ENCODE measurements around the gene GDPD5.

The GDPD5 gene

GRCh38 chr11:75493626-75494025 is 32.1 kb downstream of the GDPD5 start:
- TF ChIP-seq CTCF (conservative IDR thresholded peaks at IDR 0.05) (no peak), ZFX (IDR thresholded peaks at IDR 0.05) (no peak)
- no peak overlapping the region for H3K27ac ChIP-seq

GRCh38 chr11:75492181-75492820 is 33.4 kb downstream of the GDPD5 start:
- no peak overlapping the region for H3K27ac ChIP-seq
- TF ChIP-seq ZFX (IDR thresholded peaks at IDR 0.05), result no peak
- TF ChIP-seq CTCF (conservative IDR thresholded peaks at IDR 0.05), result no peak

DNA sequence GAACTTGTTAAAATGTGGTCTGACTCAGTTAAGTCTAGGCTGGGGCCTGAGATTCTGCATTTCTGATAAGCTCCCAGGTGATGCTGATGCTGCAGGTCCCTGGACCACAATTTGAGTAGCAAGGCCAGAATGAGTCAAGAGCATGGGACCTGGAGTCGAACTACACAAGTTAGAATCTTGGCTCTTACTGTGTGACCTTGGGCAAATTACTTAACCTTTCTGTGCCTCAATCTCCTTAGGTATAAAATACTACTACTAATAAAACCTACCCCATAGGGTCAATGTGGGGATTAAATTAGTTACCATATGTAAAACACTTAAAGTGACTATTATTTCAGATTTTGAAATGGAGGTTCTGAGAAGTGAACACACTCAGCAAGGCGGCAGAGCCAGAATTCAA is 34.3 kb downstream of the GDPD5 start:
- TF ChIP-seq ZFX (IDR thresholded peaks at IDR 0.05), result no peak
- H3K27ac ChIP-seq, result no peak overlapping the region

- H3K27ac ChIP-seq, result no peak overlapping the region
Observed at GRCh38 chr11:75490221-75491181, 35.2 kb downstream of the GDPD5 start.

GRCh38 chr11:75487365-75487764 is 38.4 kb downstream of the GDPD5 start:
- no peak for TF ChIP-seq CTCF (conservative IDR thresholded peaks at IDR 0.05)
- no peak for TF ChIP-seq ZFX (IDR thresholded peaks at IDR 0.05)
- H3K27ac ChIP-seq, result no peak overlapping the region

More at GRCh38 chr11:75490221-75491181, 35.2 kb downstream of the GDPD5 start:
- TF ChIP-seq ZFX (IDR thresholded peaks at IDR 0.05), result no peak
- TF ChIP-seq CTCF (conservative IDR thresholded peaks at IDR 0.05), result no peak

- TF ChIP-seq CTCF (conservative IDR thresholded peaks at IDR 0.05) (no peak), ZFX (IDR thresholded peaks at IDR 0.05) (no peak)
- no peak overlapping the region for H3K27ac ChIP-seq
Observed at GRCh38 chr11:75485742-75486141, 40.0 kb downstream of the GDPD5 start.

GRCh38 chr11:75482931-75483469 is 42.7 kb downstream of the GDPD5 start:
- no peak for TF ChIP-seq CTCF (conservative IDR thresholded peaks at IDR 0.05)
- TF ChIP-seq ZFX (IDR thresholded peaks at IDR 0.05), result no peak
- H3K27ac ChIP-seq, result no peak overlapping the region

All from C4-2B (cell line).